Stimulated activated CD4-positive, alpha-beta T cell treated with anti-CD3 and anti-CD28 coated beads, TNF-alpha, amount 100 ng/mL, for 24 hours (primary cell): ENCODE measurements around the gene KRTAP1-5.
"Not testable (repeated sequence)": the region's sequence is repeated elsewhere in the genome, so short reads cannot be mapped to it uniquely, and the experiment has no call there.

ENCODE experiments used
- DNase-seq, 3 experiments: peaks; one replicate each; pipeline ENCODE4 v3.0.0-alpha.2; 2020; ENCODE audit warnings: low read depth in 3 of 3

KRTAP1-5 gene

GRCh38 chr17:41048441-41048840 lies 21.4 kb upstream of the KRTAP1-5 start:
- DNase-seq: no peak

GRCh38 chr17:41046735-41047465 lies 19.9 kb upstream of the KRTAP1-5 start, which contains the start of gene KRTAP2-1:
Gene KRTAP2-1, minus strand, starts transcription at chr17:41047316. Its CDS starts 49 bp downstream, at chr17:41047267.
- DNase-seq: not testable (repeated sequence)

DNA sequence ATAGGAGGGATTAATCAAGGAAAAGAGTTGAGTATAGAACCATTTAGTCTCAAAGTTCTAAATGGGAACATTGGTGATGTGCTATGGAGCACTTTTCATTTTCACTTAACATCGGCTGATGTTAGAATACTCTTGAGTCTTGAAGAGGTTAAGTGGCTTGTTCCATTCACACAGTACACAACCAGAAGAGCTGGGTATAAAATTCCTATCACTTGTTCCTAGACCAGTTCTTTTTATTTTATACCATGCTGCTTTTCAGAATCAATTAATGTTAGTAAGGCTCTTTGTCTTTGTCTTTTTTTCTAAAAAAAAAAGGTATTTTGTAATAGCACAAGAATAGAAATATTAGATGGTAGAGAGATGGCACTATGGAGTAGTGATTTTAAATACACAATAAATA lies 15.9 kb upstream of the KRTAP1-5 start:
- no peak for DNase-seq

GRCh38 chr17:41040783-41041571 lies 14.0 kb upstream of the KRTAP1-5 start, which contains the start of gene KRTAP1-1:
Gene KRTAP1-1, minus strand, starts transcription at chr17:41041450. Its CDS starts 53 bp downstream, at chr17:41041397.
- not testable (repeated sequence) for DNase-seq

DNA sequence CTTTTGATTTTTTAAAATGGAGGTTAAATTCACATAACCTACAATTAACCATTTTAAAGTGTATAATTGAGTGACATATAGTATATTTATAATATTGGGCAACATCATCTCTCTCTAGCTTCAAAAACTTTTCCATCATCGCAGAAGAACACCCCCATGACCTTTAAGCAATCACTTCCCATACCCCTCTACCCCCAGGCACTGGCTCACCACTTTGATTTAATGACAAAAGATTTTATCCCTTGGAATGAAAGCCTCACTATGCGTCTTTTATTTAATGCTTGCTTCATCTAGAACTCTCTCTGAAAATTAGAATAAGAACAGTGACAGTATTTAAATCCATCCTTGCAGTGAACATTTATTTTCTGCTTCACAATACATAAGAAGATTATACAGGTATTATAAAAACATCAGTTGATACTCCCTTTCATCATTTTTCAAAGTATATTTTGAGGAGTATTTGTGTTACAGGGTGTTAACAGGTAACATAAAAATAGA lies 10.9 kb upstream of the KRTAP1-5 start:
- no peak for DNase-seq

GRCh38 chr17:41034346-41034935 lies 7.4 kb upstream of the KRTAP1-5 start, which contains the start of gene KRTAP1-3:
Gene KRTAP1-3, minus strand, starts transcription at chr17:41034874. Its CDS starts 53 bp downstream, at chr17:41034821.
- not testable (repeated sequence) for DNase-seq

GRCh38 chr17:41029633-41030245 lies 2.7 kb upstream of the KRTAP1-5 start, which contains the start of gene KRTAP1-4:
Gene KRTAP1-4, minus strand, starts transcription at chr17:41030195. Its CDS starts 117 bp downstream, at chr17:41030078.
- DNase-seq: no peak

- DNase-seq: no peak
Measured at GRCh38 chr17:41024697-41025096, 2.3 kb downstream of the KRTAP1-5 start.

DNA sequence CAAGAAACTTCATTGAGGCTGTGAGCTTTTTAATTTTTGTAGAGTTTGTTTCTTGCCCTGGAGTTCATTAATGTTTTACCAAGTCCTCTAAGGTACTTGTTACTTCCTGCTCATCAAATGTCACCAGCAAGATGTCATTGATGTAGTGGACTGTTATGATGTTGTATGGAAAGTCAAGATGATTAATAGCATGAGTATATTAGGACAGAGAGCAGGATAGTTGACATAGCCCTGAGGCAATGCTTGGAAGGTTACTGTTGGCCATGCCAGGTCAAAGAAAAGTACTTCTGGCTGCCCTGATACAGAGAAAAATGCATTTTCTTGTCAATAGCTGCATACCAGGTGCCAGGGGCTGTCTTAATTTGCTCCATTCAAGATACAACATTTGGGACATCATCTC lies 6.7 kb downstream of the KRTAP1-5 start:
- no peak for DNase-seq

- DNase-seq: no peak
Measured at GRCh38 chr17:41019415-41019814, 7.6 kb downstream of the KRTAP1-5 start.

- no peak for DNase-seq
Measured at GRCh38 chr17:41018541-41018940, 8.5 kb downstream of the KRTAP1-5 start.

DNA sequence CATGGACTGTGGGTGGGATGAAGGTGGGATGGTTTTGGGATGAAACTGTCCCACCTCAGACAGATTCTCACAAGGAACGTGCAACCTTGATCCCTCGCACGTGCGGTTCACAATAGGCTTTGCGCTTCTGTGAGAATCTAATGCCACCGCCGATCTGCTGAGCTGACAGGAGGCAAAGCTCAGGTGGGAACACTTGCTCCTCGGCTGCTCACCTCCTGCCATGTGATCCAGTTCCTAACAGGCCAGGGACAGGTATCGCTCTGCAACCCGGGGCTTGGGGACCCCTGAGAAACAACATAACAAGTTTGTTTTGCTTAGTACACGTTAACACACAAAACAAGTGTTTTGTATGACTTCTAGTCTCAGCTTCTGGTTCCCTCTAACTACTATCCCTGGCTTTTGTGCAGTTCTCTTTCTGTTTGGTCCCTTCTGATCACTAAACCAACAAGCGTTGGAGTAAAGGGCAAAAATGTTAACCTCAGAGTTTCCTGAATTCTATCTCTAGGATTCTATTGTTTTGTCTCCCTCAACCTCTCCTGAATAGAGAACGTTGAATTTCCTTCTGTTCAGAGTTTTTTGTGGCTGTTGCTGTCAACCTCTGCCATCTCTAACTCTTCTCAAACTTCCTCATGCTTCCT lies 10.3 kb downstream of the KRTAP1-5 start:
- DNase-seq: no peak

DNA sequence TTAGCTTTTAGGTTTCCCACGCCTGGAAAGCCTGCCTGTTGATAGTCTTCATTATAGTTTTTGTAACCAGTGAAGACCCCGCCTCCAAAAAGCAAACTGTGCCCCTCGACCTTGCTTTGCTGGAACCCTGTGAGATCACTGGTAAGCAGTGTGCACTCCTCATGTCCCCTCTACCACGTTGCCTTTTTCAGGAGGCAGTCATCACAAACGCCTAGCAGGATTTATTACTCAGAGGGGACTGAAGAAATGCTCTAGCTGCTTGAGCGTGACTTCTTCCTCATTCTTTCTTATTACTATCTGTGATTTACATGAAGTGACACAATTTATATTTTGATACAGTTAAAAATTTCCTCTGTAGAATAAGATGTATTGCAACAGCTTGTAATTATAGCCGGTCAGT lies 11.6 kb downstream of the KRTAP1-5 start:
- no peak for DNase-seq

- no peak for DNase-seq
Measured at GRCh38 chr17:41013606-41014005, 13.4 kb downstream of the KRTAP1-5 start.

- DNase-seq: no peak
Measured at GRCh38 chr17:41013181-41013580, 13.8 kb downstream of the KRTAP1-5 start.

- no peak for DNase-seq
Measured at GRCh38 chr17:41012326-41013120, 14.5 kb downstream of the KRTAP1-5 start.

- no peak for DNase-seq
Measured at GRCh38 chr17:41010441-41010840, 16.6 kb downstream of the KRTAP1-5 start.

GRCh38 chr17:41009936-41010335 lies 17.1 kb downstream of the KRTAP1-5 start:
- DNase-seq: no peak

DNA sequence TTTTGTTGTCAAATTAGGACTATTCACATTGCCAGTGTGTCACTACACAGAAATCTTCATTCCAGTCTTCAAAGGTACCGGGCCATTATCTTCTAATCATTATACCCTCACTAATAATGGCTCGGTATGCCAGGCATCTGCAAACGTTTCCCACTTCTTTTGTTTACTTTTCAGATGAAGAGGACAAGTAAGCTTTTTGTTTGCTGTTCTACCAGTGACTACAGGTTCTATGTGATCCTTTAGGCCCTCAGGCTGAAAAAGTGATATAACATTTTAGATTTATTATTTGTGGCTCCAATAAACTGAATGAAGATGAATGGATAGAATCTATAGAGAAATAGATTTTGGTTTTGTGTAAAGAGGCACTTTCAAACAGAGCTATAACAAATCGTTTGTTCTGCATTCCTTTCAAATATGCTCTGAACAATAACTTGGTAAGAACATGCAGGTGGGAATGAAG lies 17.7 kb downstream of the KRTAP1-5 start:
- DNase-seq: no peak

- no peak for DNase-seq
Measured at GRCh38 chr17:41008811-41009210, 18.2 kb downstream of the KRTAP1-5 start, which contains the start of gene KRTAP3-1. Gene KRTAP3-1, minus strand, starts transcription at chr17:41009128. Its CDS starts 54 bp downstream, at chr17:41009074.
